BJ (cell line): ENCODE data around the gene SLMAP. TPM values are rescaled to one million over a fixed set of nuclear protein-coding genes. Genes with fewer than 3 reads are reported as not detected.

Source experiments
- CTCF ChIA-PET: fragments of 350-600 bp; formaldehyde crosslinking; extraction: SDS; loops from one replicate; lab custom pipeline; 2021; ENCODE audit warnings: antibody characterized with exemption, inconsistent platforms; lab: Yijun Ruan, JAX
- POLR2A ChIA-PET: fragments of 300-600 bp; sonication (Branson Sonifier 250); formaldehyde crosslinking; extraction: SDS; loops from one replicate; lab custom pipeline; 2021; ENCODE audit warnings: antibody characterized with exemption; lab: Charles Lee
- DNase-seq: peaks from one replicate; pipeline ENCODE4 v3.0.0-alpha.2; 2011; ENCODE audit warnings: low read depth
- H3K27me3 ChIP-seq: 2 replicates; pipeline ENCODE4 v1.6.0; 2011; ENCODE audit warnings: low read length; ENCODE audit not compliant: control insufficient read depth, insufficient read depth
- H3K36me3 ChIP-seq: 2 replicates; pipeline ENCODE4 v1.5.1; 2011; ENCODE audit warnings: low read length; ENCODE audit not compliant: control insufficient read depth, insufficient read depth
- H3K4me3 ChIP-seq: 2 replicates; pipeline ENCODE4 v1.5.1; 2011; ENCODE audit warnings: low read depth, mild to moderate bottlenecking, control low read depth, low read length
- CTCF ChIP-seq: IDR thresholded peaks from 2 replicates; pipeline ENCODE4 v1.5.1; 2011; ENCODE audit warnings: low read depth, mild to moderate bottlenecking, control low read depth, inconsistent platforms, low read length, moderate library complexity; ENCODE audit not compliant: insufficient read depth
- polyA plus RNA-seq: library from polyadenylated mRNA; depleted of rRNA; stranded (reverse); fragments of >200 nt; gene quantifications from 2 replicates; pipeline ENCODE4 v1.2.3, GENCODE V29; 2011

The SLMAP gene
- polyA plus RNA-seq, 1 experiment = 24.1 TPM

- Histone ChIP-seq H3K36me3 (no peaks in the 10 kb centered on the region), H3K4me3 (no peak overlapping the region), H3K27me3 (no peaks in the 10 kb centered on the region)
- ChIA-PET CTCF (no interaction called here), POLR2A (no interaction called here)
- no peak for TF ChIP-seq CTCF
- no peak for DNase-seq
Observed at GRCh38 chr3:57892423-57892822, 136.3 kb downstream of the SLMAP start.

- H3K36me3 ChIP-seq = no peaks in the 10 kb centered on the region
- no peak overlapping the region for H3K4me3 ChIP-seq
- no peaks in the 10 kb centered on the region for H3K27me3 ChIP-seq
- POLR2A ChIA-PET = no interaction called here
- TF ChIP-seq CTCF = no peak
- DNase-seq = no peak
- CTCF ChIA-PET = no interaction called here
Observed at GRCh38 chr3:57893156-57893555, 137.0 kb downstream of the SLMAP start.

GRCh38 chr3:57893668-57894067 lies 137.6 kb downstream of the SLMAP start:
- ChIA-PET POLR2A (no interaction called here), CTCF (no interaction called here)
- no peak for TF ChIP-seq CTCF

GRCh38 chr3:57896031-57896430 lies 139.9 kb downstream of the SLMAP start:
- ChIA-PET CTCF (no interaction called here), POLR2A (no interaction called here)
- no peak for DNase-seq
- TF ChIP-seq CTCF = no peak
- Histone ChIP-seq H3K27me3 (no peaks in the 10 kb centered on the region), H3K4me3 (no peak overlapping the region), H3K36me3 (no peaks in the 10 kb centered on the region; the same call in none of the 2 replicates)

More at GRCh38 chr3:57893668-57894067, 137.6 kb downstream of the SLMAP start:
- no peaks in the 10 kb centered on the region for H3K27me3 ChIP-seq
- H3K36me3 ChIP-seq = no peaks in the 10 kb centered on the region
- H3K4me3 ChIP-seq = no peak overlapping the region
- DNase-seq = no peak

DNA sequence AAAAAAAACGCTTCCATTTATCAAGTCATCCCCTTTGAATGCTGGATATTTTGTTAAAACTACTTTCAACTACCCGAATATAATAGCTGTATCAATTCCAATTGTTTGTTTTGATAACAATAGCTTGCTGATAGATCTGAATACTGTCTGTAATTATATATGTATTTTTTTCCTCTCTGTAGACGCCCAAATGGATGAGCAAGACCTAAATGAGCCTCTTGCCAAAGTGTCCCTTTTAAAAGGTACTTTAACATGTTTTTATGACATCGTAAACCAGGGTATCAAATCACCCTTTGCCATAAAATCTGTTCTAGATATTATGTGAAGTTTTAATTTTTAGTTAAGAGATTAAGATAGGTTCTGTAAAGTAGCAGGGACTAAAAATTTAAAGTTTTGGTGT lies 140.6 kb downstream of the SLMAP start:
- Histone ChIP-seq H3K4me3 (no peak overlapping the region), H3K27me3 (no peaks in the 10 kb centered on the region), H3K36me3 (no peaks in the 10 kb centered on the region; the same call in none of the 2 replicates)
- POLR2A ChIA-PET = interaction anchor here (0.7 kb wide), 1 partner anchor 12 kb away, joined by 6 read pairs; no protein-coding TSS in a partner anchor
- no peak for TF ChIP-seq CTCF
- DNase-seq = no peak
- CTCF ChIA-PET = no interaction called here
